Measurements from ENCODE around the gene CLGN. TPM values are rescaled to one million over a fixed set of nuclear protein-coding genes. Genes with fewer than 3 reads are reported as not detected.

CLGN gene
- total RNA-seq, 1 donor from 2014 or later = 21.6 TPM

DNA sequence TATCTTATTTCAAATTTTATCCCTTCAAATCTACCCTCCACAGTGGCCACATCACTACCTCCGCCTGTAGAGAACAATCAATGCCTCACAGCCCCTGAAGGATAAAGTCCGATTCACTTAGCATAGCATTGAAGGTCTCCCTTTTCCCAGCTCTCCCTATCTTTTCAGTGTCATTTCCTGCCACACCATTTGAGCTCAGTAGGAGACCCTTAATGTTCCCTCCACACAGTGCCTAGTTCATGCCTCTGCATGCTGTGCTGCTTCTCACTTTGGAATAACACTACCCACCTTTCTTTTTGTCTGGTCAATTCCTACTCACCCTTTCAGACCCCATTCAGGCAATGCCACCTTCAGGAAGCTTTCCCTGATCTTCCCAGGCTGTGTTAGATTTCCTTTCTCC, 77.6 kb downstream of the CLGN start:
- no peaks in the 10 kb centered on the region for H3K36me3 Mint-ChIP-seq (ENCODE audit: low read depth, unreplicated experiment)
- H3K27me3 Mint-ChIP-seq (ENCODE audit: unreplicated experiment) = peaks cover 2% of the 10 kb centered on the region
- peaks cover 4% of the 10 kb centered on the region for H3K4me1 Mint-ChIP-seq (ENCODE audit: unreplicated experiment)
- DNase-seq (ENCODE audit: low spot score) = no peak
- no peaks in the 10 kb centered on the region for H3K9me3 Mint-ChIP-seq (ENCODE audit: unreplicated experiment)
- no peak overlapping the region for H3K27ac Mint-ChIP-seq (ENCODE audit: unreplicated experiment)
- TF ChIP-seq, protein P1, sequence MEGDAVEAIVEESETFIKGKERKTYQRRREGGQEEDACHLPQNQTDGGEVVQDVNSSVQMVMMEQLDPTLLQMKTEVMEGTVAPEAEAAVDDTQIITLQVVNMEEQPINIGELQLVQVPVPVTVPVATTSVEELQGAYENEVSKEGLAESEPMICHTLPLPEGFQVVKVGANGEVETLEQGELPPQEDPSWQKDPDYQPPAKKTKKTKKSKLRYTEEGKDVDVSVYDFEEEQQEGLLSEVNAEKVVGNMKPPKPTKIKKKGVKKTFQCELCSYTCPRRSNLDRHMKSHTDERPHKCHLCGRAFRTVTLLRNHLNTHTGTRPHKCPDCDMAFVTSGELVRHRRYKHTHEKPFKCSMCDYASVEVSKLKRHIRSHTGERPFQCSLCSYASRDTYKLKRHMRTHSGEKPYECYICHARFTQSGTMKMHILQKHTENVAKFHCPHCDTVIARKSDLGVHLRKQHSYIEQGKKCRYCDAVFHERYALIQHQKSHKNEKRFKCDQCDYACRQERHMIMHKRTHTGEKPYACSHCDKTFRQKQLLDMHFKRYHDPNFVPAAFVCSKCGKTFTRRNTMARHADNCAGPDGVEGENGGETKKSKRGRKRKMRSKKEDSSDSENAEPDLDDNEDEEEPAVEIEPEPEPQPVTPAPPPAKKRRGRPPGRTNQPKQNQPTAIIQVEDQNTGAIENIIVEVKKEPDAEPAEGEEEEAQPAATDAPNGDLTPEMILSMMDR (IDR thresholded peaks at IDR 0.05; ENCODE audit: unreplicated experiment) = no peak
- no peak overlapping the region for H3K4me3 Mint-ChIP-seq (ENCODE audit: unreplicated experiment)

DNA sequence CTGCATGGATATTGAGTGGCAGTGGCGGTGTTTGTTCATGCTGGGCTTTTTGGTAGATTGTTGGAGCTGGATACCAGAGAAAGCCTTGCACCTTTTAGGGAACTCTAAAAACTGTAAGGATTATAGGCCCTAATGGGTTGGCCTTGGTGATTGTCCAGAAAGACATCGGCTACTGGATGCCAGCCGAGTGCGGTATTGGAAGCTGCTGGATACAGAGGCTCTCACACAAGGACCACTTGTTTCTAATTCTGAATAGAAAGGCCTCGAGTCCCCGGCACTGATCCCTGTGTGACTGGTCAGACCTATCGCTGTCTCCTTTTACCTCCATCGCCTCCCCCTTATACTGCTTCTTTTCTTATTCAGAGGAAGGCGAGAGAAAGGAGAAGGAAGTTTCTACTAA, 81.3 kb downstream of the CLGN start:
- Mint-ChIP-seq H3K27me3 (ENCODE audit: unreplicated experiment) (peaks cover 4% of the 10 kb centered on the region), H3K4me3 (ENCODE audit: unreplicated experiment) (no peak overlapping the region), H3K4me1 (ENCODE audit: unreplicated experiment) (peaks cover 4% of the 10 kb centered on the region), H3K9me3 (ENCODE audit: unreplicated experiment) (no peaks in the 10 kb centered on the region), H3K36me3 (ENCODE audit: low read depth, unreplicated experiment) (no peaks in the 10 kb centered on the region), H3K27ac (ENCODE audit: unreplicated experiment) (no peak overlapping the region)
- TF ChIP-seq, protein P1 (IDR thresholded peaks at IDR 0.05; ENCODE audit: unreplicated experiment) = no peak
- no peak for DNase-seq (ENCODE audit: low spot score)

DNA sequence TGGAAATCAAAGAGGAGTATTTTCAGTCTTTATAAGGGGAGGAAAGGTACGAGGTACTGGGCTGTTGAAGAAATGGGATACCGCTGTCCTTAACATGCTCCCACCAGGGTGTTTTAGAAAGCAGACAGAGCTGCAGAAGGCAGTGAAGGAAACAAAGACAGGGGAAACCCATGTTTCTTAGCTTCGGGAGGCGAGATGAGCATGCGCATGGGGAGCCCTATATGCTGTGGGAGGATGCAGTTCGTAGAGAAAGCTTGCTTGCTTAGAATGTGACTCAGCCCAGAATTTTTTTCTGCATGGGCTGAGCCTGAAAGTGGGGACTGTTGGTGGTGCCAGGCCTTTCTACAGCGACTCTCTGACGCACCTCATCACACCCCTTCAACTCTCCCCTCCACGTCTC, 82.8 kb downstream of the CLGN start:
- TF ChIP-seq, protein P1 (IDR thresholded peaks at IDR 0.05; ENCODE audit: unreplicated experiment) = no peak
- H3K27ac Mint-ChIP-seq (ENCODE audit: unreplicated experiment) = no peak overlapping the region
- H3K4me1 Mint-ChIP-seq (ENCODE audit: unreplicated experiment) = peaks cover 4% of the 10 kb centered on the region
- H3K27me3 Mint-ChIP-seq (ENCODE audit: unreplicated experiment) = peaks cover 4% of the 10 kb centered on the region
- no peak for DNase-seq (ENCODE audit: low spot score)
- no peaks in the 10 kb centered on the region for H3K36me3 Mint-ChIP-seq (ENCODE audit: low read depth, unreplicated experiment)
- no peaks in the 10 kb centered on the region for H3K9me3 Mint-ChIP-seq (ENCODE audit: unreplicated experiment)
- no peak overlapping the region for H3K4me3 Mint-ChIP-seq (ENCODE audit: unreplicated experiment)

DNA sequence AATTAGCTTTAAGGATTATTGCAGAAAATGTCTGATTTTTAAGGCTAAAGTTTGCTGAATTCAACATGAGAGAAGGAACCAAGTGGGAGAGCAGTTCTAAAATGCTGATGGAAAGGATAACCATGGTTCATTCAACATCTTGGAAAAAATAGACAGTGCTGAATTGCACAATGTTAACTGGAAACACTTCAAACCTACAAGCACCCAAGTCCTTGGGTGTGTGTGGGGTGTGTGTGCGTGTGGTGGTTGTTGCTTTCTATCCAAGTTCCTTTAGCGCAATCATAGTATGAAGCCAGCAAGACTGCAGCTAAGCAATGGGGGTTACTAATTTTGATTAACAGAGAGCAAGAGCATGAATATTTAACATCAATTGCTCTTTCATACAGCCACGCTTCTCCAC, 83.3 kb downstream of the CLGN start:
- DNase-seq (ENCODE audit: low spot score) = no peak
- TF ChIP-seq, protein P1 (IDR thresholded peaks at IDR 0.05; ENCODE audit: unreplicated experiment) = no peak
- H3K27me3 Mint-ChIP-seq (ENCODE audit: unreplicated experiment) = peaks cover 4% of the 10 kb centered on the region
- no peaks in the 10 kb centered on the region for H3K36me3 Mint-ChIP-seq (ENCODE audit: low read depth, unreplicated experiment)
- no peak overlapping the region for H3K27ac Mint-ChIP-seq (ENCODE audit: unreplicated experiment)
- H3K4me3 Mint-ChIP-seq (ENCODE audit: unreplicated experiment) = no peak overlapping the region
- no peaks in the 10 kb centered on the region for H3K9me3 Mint-ChIP-seq (ENCODE audit: unreplicated experiment)
- peaks cover 4% of the 10 kb centered on the region for H3K4me1 Mint-ChIP-seq (ENCODE audit: unreplicated experiment)

DNA sequence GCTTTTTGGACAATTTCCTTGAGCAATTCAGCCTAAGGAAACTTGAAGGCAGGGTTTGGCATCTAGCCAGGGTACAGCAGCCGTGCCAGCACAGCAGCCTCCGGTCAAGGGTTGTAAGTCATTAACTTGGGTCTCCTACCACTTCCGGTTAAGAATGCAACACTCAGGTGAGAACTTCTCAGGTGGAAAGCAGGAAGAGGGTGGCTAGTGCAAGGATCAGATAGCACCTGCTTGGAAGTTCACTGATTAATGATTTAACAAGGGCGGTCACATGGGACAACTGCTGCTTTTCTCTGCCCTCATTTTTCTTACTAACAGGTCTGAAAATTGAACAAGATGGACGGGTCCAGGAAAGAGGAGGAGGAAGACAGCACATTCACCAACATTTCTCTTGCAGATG, 84.1 kb downstream of the CLGN start:
- no peaks in the 10 kb centered on the region for H3K9me3 Mint-ChIP-seq (ENCODE audit: unreplicated experiment)
- DNase-seq (ENCODE audit: low spot score) = no peak
- no peaks in the 10 kb centered on the region for H3K36me3 Mint-ChIP-seq (ENCODE audit: low read depth, unreplicated experiment)
- TF ChIP-seq, protein P1 (IDR thresholded peaks at IDR 0.05; ENCODE audit: unreplicated experiment) = no peak
- H3K27ac Mint-ChIP-seq (ENCODE audit: unreplicated experiment) = no peak overlapping the region
- H3K4me3 Mint-ChIP-seq (ENCODE audit: unreplicated experiment) = no peak overlapping the region
- H3K4me1 Mint-ChIP-seq (ENCODE audit: unreplicated experiment) = peaks cover 4% of the 10 kb centered on the region
- H3K27me3 Mint-ChIP-seq (ENCODE audit: unreplicated experiment) = peaks cover 4% of the 10 kb centered on the region

Data from endothelial cell (in vitro differentiated cells).